Tibial nerve (tissue), 4 donors: Measurements from ENCODE around the gene DENND5B.

Experiments
- EP300 ChIP-seq, 2 donors: sonication (generic); formaldehyde crosslinking; IDR thresholded peaks; one replicate each; pipeline ENCODE4 v1.6.1; 2017; ENCODE audit warnings: antibody characterized with exemption in 2 of 2, mild to moderate bottlenecking in 1 of 2
- POLR2A ChIP-seq, 2 donors: fragments of 450-650 bp; IDR thresholded peaks; one replicate each; pipeline ENCODE4 v1.6.1; 2017; ENCODE audit warnings: antibody characterized with exemption in 2 of 2, mild to moderate bottlenecking in 2 of 2, moderate library complexity in 2 of 2
- TF ChIP-seq, protein P1 (sequence below), 5 experiments: fragments of 200-600 bp in 3 of 5; fragments of 450-650 bp in 2 of 5; sonication (generic) in 3 of 5; IDR thresholded peaks; one replicate each; pipeline ENCODE4 v1.5.1; 2016 to 2019; ENCODE audit warnings: antibody characterized with exemption in 5 of 5, mild to moderate bottlenecking in 3 of 5, moderate library complexity in 2 of 5

DNA sequence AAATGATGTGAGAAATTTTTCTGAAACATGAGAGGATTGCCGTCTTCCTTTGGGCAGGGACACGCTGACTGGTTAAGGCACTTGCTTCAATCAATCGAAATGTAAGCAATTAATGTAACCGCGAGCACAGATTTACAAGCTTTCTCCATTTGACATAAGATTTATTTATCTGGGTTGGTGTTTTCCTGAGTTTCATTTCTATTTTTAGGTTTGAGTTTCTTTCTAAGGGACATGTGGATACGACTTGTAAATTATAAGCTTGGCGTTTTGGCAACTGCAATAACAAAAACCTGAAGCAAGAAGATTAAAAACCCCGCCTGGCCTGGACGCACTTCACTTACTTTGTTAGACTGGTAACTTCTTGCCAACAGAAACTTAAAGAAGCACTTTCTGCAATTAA is 244.7 kb downstream of the DENND5B start:
- TF ChIP-seq POLR2A (IDR thresholded peaks at IDR 0.05) (no peak), EP300 (IDR thresholded peaks at IDR 0.05) (no peak)
- TF ChIP-seq, protein P1, sequence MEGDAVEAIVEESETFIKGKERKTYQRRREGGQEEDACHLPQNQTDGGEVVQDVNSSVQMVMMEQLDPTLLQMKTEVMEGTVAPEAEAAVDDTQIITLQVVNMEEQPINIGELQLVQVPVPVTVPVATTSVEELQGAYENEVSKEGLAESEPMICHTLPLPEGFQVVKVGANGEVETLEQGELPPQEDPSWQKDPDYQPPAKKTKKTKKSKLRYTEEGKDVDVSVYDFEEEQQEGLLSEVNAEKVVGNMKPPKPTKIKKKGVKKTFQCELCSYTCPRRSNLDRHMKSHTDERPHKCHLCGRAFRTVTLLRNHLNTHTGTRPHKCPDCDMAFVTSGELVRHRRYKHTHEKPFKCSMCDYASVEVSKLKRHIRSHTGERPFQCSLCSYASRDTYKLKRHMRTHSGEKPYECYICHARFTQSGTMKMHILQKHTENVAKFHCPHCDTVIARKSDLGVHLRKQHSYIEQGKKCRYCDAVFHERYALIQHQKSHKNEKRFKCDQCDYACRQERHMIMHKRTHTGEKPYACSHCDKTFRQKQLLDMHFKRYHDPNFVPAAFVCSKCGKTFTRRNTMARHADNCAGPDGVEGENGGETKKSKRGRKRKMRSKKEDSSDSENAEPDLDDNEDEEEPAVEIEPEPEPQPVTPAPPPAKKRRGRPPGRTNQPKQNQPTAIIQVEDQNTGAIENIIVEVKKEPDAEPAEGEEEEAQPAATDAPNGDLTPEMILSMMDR (IDR thresholded peaks at IDR 0.05), result no peak
